GM21360 (cell line): ENCODE data around the gene LRRC43.
"Not testable (repeated sequence)": the region's sequence is repeated elsewhere in the genome, so short reads cannot be mapped to it uniquely, and the experiment has no call there.

Experiments
- ATAC-seq: cut with Tn5 transposase; IDR thresholded peaks from one replicate; pipeline ENCODE4 v1.9.1; 2021; ENCODE audit warnings: mild to moderate bottlenecking, moderate library complexity; ENCODE audit not compliant: unreplicated experiment

The LRRC43 gene

GRCh38 chr12:122155705-122156104, 27.2 kb upstream of the LRRC43 start:
- ATAC-seq = no peak

GRCh38 chr12:122158700-122159285, 24.1 kb upstream of the LRRC43 start:
- no peak for ATAC-seq

DNA sequence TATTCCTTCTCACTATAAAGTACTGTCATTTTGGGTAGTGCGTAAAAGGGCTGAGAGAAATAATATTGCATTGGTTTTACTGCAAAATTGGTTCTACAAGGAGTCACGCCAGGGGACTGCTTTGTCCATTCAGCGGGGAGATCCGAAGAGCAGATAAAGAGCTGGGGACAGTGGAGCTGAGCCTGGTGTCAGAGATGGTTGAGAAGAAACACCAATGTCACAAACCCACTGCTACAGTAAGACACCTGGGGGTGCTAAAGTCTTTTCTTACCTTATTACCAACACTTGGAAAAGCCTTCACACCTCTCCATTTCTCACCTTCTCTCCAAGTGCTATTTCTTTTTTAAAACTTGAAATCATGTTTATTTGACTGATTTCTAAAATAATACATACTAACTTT, 23.0 kb upstream of the LRRC43 start:
- ATAC-seq = no peak

DNA sequence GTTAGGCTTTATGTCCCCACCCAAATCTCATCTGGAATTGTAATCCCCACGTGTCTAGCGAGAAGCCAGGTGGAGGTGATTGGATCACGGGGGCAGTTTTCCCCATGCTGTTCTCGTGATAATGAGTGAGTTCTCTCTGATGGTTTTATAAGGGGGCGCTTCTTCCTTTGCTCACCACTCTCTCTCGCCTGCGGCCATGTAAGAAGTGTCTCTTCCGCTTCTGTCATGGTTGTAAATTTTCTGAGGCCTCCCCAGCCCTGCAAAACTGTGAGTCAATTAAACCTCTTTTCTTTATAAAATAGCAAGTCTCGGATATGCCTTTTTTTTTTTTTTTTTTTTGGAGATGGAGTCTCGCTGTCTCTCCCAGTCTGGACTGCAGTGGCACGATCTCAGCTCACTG, 22.2 kb upstream of the LRRC43 start:
- ATAC-seq = no peak

GRCh38 chr12:122161682-122162081, 21.2 kb upstream of the LRRC43 start:
- no peak for ATAC-seq

GRCh38 chr12:122162976-122163375, 19.9 kb upstream of the LRRC43 start:
- ATAC-seq = no peak

- ATAC-seq = no peak
Observed at GRCh38 chr12:122166422-122167349, 16.2 kb upstream of the LRRC43 start.

DNA sequence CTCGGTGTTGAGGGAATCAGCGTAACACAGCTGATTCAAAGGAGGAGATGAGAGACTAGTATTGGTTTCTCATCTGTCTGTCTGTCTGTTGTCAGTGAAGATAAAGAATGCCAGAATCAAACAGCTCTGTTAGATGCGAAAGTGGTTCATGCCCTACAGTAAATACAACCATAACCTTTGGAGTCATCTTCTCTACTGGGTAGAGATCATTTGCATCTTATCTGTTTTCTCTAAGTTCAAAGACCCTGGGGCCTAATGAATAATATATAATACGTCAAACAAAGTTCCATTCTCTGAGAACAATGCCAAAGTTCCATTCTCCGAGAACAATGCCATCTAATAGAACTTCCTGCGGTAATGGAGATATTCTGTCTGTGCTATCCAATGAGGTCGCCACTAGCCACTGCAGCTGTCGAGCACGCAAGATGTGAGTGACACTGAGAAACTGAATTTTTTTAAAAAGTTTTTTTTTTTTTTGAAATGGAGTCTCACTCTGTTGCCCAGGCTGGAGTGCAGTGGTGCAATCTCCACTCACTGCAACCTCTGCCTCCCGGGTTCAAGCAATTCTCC, 15.5 kb upstream of the LRRC43 start:
- no peak for ATAC-seq

GRCh38 chr12:122168492-122168891, 14.4 kb upstream of the LRRC43 start:
- ATAC-seq = no peak

DNA sequence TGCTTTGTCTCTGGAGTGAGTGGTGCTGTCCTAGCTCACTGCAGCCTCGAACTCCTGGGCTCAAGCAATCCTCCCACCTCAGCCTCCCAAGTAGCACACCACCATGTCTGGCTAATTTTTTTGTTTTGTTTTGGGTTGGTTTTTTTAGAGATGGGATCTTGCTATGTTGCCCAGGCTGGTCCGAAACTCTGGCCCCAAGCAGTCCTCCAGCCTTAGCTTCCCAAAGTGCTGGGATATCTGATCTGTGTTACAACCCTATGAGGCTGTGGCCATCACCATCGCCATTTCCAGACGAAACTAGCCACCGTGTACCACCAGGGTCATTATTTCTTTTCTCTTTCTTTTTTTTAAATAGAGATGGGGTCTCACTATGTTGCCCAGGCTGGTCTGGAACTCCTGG, 11.5 kb upstream of the LRRC43 start:
- ATAC-seq = no peak

DNA sequence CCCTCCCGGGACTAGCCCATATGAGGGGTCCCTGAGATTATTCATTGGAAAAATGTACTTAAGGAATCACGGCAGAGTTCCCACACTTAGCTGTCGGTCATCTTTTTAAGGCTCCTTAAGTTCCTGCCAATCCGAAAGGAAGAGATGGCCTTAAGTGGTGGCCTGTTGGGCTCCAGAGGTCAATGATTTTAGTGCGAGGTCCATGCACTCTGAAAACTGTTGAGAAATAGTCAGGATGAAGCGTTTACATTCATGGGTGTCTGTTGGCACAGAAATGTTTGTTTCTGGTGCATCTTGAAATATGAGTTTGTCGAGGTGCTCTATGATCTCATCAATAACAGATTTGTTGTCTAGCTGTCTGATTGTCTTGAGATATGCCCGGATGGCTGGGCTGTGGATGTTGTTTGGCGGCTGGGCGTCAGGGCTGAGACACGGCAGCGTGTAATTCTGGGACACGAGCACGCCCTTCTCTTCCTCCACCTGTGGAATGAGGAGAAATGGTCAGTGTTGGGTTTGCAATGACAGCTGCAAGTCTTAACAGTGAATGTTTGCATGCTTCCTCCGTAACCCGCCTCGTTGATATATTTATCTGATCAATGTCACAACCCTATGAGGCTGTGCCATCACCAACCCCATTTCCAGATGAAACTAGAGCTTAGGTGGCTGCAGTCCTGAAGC, 10.5 kb upstream of the LRRC43 start:
- no peak for ATAC-seq

DNA sequence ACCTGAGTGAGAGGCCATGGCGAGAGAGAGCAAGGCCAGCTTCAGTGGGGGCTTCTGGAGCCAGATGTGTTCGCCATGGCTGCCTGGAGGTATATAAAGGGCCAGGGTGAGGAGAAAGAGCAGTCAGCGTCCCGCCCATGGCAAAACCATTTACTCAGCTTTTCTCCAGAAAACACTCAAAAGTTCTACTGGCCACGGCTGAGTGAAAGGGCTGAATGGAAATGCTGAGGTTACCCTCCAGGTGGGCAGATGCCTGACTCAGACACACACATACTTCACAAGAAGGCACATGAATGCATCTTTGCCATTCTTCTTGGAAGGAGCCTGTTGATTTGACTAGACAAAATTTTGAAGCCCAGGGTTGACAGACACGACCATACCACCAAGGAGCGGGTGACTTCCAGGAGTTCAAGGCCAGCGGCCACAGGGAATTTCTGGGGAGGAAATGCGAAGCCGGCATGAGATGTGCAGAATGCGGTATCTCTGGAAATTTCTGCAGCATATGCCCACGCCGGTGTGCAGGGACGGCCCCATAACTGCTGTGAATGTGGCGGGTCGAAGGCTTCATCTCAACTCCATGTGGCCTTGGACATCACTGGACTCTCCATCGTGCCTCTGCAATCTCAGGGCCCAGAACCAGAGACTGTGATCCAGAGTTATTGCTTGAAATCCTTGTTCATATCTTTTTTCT, 8.6 kb upstream of the LRRC43 start, which contains the start of gene IL31:
IL31 (minus strand) TSS at position 67 of the 691 bp plus-strand sequence; CDS start at position 18, 49 bp downstream.
- no peak for ATAC-seq

GRCh38 chr12:122176473-122176872, 6.5 kb upstream of the LRRC43 start:
- ATAC-seq = not testable (repeated sequence)

GRCh38 chr12:122183588-122183940, 641 bp downstream of the LRRC43 start:
- ATAC-seq = no peak

DNA sequence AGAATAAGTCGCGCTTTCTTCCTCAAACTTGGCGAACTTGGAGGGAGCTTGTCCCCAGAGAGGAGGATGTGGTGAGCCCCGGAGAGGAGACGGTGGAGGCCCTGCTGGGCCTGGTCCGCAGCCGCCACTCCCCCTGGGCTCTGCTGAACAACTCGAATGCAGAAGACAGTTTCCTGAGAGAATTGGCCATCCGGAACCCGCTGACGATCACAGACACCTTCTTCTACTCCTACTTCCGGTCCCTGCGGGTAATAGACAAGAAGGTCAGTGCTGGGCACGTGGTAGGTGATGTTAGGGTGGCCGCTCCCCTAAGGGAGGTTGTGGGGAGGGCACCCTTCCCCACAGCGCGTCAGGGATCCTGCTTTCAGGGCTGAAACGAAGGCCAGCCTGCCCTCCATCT, 1.6 kb downstream of the LRRC43 start:
- ATAC-seq = no peak

DNA sequence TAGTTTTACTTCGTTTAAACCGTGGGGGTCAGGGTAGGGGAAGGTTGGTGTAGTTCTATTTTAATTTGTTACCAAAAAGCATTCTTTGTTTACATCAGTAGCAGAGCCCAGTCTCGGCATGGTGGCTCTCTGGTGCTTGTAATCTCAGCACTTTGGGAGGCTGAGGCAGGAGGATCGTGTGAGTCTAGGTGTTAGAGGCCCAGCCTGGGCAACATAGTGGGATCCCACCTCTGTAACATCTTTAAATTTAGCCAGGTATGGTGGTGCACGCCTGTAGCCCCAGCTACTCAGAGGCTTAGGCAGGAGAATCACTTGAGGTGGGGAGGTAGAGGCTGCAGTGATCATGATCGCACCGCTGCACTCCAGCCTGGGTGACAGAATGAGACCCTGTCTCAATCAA, 2.2 kb downstream of the LRRC43 start:
- ATAC-seq = no peak

GRCh38 chr12:122185494-122186082, 2.7 kb downstream of the LRRC43 start:
- no peak for ATAC-seq

DNA sequence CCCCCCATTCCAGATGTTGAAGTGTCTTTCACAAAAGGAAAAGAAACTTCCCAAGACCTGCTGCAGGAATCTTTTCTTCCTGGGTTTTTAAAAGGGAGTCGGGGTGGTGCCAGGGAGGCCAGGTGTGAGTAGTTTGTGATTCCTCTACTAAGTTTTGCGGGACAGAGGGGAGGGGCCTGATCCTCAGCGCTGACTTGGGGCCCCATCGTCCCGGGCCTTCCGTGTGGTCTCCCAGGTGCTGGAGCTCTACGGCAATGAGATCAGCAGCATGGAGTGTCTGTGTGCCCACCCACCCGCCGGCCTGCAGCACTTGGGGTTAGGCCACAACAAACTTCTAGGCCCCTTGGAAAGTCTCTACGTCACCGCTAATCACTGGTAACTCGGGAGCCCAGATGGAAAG, 4.5 kb downstream of the LRRC43 start:
- no peak for ATAC-seq

DNA sequence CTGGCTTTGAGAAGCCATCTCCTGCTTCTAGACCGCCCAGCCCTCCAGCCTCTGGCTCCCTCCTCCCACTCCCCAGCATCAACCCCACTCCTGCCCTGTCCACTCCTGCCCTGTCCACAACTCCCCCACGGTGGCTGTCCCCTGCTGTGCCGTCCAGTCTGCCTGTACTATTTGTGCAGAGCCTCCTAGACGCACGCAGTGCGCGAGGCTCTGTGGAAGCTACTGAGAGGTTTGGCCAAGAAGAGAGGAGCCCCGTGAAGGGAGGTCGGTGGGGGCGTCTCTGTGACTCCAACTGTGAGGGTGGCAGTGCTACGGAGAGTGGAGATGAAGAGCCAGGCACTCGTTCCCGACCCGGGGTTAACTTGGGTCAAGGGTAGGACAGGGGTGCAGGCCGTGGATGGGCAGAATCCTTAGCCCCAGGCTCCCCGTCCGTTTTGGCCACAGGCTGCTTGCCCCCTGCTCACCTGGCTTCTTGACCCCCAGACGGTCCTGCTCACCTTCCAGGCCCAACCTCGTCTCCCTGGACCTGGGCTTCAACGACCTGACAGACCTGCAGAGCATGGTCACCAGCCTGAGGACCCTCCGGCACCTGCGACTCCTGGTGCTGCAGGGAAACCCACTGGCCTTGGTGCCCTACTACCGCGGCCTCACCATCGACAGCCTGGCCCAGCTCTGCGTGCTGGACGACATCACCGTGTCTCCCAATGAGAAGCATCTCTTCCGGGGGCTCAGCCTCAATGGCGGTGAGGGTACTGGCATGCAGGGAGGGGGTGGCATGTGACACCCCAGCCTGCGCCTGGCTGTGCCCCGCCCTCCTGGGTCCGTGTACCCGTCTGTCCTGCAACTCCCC, 6.9 kb downstream of the LRRC43 start:
- ATAC-seq = no peak
